Left ventricle myocardium inferior (tissue), 1 donor: ENCODE data around the gene ACBD6. TPM values are rescaled to one million over a fixed set of nuclear protein-coding genes. Genes with fewer than 3 reads are reported as not detected.
"Not testable (repeated sequence)": the region's sequence is repeated elsewhere in the genome, so short reads cannot be mapped to it uniquely, and the experiment has no call there.

ENCODE experiments used
- DNase-seq: peaks from one replicate; pipeline ENCODE4 v3.0.0-alpha.2; 2020
- H3K27ac ChIP-seq: fragments of 200-600 bp; replicated peaks from 2 replicates; pipeline ENCODE4 v1.8.0; 2021
- H3K27me3 ChIP-seq: fragments of 200-600 bp; 2 replicates; pipeline ENCODE4 v1.8.0; 2021; ENCODE audit warnings: low read depth
- H3K36me3 ChIP-seq: fragments of 200-600 bp; 2 replicates; pipeline ENCODE4 v1.8.0; 2021
- H3K4me1 ChIP-seq: fragments of 200-600 bp; 2 replicates; pipeline ENCODE4 v1.8.0; 2021
- H3K4me3 ChIP-seq: fragments of 200-600 bp; 2 replicates; pipeline ENCODE4 v1.8.0; 2021; ENCODE audit warnings: mild to moderate bottlenecking, moderate library complexity
- H3K9me3 ChIP-seq: fragments of 200-600 bp; replicated peaks from 2 replicates; pipeline ENCODE4 v1.8.0; 2021
- intact Hi-C: fragments of 100-400 bp; cut with micrococcal nuclease; formaldehyde crosslinking; loops from one replicate; pipeline ENCODE4 v1.11.0; 2022
- total RNA-seq: library from RNA; stranded (reverse); fragmentation: NEBNext Ultra II Directional; extraction: Animal tissue kit (Norgen Biotek cat#: 25700); gene quantifications from one replicate; pipeline ENCODE4 v1.2.1, GENCODE V29; 2021
- TF ChIP-seq, protein P1 (sequence below): fragments of 200-600 bp; IDR thresholded peaks from 2 replicates; pipeline ENCODE4 v1.8.0; 2021; ENCODE audit warnings: antibody characterized with exemption, mild to moderate bottlenecking, borderline replicate concordance
- donor health status: DM: no; HTN: yes; CAD: no; lungs with severe emphysema.

ACBD6 gene
- total RNA-seq, 1 donor from 2014 or later = 18.2 TPM

- H3K27me3 ChIP-seq = no peaks in the 10 kb centered on the region
- H3K27ac ChIP-seq = no peak overlapping the region
- peaks cover 24% of the 10 kb centered on the region for H3K9me3 ChIP-seq
- DNase-seq = no peak
- TF ChIP-seq, protein P1, sequence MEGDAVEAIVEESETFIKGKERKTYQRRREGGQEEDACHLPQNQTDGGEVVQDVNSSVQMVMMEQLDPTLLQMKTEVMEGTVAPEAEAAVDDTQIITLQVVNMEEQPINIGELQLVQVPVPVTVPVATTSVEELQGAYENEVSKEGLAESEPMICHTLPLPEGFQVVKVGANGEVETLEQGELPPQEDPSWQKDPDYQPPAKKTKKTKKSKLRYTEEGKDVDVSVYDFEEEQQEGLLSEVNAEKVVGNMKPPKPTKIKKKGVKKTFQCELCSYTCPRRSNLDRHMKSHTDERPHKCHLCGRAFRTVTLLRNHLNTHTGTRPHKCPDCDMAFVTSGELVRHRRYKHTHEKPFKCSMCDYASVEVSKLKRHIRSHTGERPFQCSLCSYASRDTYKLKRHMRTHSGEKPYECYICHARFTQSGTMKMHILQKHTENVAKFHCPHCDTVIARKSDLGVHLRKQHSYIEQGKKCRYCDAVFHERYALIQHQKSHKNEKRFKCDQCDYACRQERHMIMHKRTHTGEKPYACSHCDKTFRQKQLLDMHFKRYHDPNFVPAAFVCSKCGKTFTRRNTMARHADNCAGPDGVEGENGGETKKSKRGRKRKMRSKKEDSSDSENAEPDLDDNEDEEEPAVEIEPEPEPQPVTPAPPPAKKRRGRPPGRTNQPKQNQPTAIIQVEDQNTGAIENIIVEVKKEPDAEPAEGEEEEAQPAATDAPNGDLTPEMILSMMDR = no peak
- no peak overlapping the region for H3K4me3 ChIP-seq
- no peaks in the 10 kb centered on the region for H3K4me1 ChIP-seq
- intact Hi-C loops = no loop called here
- H3K36me3 ChIP-seq = no peaks in the 10 kb centered on the region
Observed at GRCh38 chr1:180468311-180468710, 34.1 kb downstream of the ACBD6 start.

GRCh38 chr1:180462102-180462501 is 40.3 kb downstream of the ACBD6 start:
- intact Hi-C loops = no loop called here
- Histone ChIP-seq H3K27ac (no peak overlapping the region), H3K4me1 (no peaks in the 10 kb centered on the region), H3K9me3 (peaks cover 50% of the 10 kb centered on the region), H3K4me3 (no peak overlapping the region), H3K27me3 (no peaks in the 10 kb centered on the region), H3K36me3 (peaks cover 12% of the 10 kb centered on the region)
- TF ChIP-seq, protein P1 = no peak
- no peak for DNase-seq

DNA sequence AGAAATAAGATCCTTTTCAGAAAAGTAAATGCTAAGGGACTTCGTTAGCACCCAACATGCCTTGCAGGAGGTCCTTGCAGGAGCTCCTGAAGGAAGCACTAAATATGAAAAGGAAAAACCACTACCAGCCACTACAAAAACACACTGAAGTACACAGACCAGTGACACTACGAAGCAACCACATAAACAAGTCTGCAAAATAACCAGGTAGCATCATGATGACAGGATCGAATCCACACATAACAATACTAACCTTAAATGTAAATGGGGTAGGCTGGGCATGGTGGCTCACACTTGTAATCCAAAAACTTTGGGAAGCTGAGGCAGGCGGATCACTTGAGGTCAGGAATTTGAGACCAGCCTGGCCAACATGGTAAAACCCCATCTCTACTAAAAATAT is 40.7 kb downstream of the ACBD6 start:
- DNase-seq, H3K27me3 ChIP-seq, intact Hi-C loops, H3K4me1 ChIP-seq, H3K4me3 ChIP-seq, H3K27ac ChIP-seq: not testable (repeated sequence)
- Histone ChIP-seq H3K9me3 (peaks cover 50% of the 10 kb centered on the region), H3K36me3 (peaks cover 12% of the 10 kb centered on the region)

DNA sequence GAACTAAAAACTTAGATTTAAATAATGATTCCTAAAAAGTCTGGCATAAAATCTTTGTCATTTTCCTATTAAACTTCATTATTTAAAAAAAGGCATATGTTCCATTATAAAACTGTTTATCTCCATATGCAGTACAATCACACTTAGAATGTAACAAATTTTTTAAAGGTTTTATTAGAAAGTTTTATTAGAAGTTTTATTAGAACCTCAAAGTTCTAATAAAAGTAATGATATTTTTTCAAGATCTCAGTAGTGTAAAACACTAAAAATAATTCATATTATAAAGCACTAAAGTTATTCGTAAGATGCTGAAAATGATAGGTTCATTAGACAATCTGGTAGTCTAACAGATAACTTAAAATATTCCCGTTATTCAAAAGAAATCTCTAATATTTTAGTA is 43.6 kb downstream of the ACBD6 start:
- TF ChIP-seq, protein P1 = no peak
- H3K4me3 ChIP-seq = no peak overlapping the region
- H3K27ac ChIP-seq = no peak overlapping the region
- intact Hi-C loops = no loop called here
- no peaks in the 10 kb centered on the region for H3K4me1 ChIP-seq
- no peaks in the 10 kb centered on the region for H3K27me3 ChIP-seq
- peaks cover 12% of the 10 kb centered on the region for H3K36me3 ChIP-seq
- H3K9me3 ChIP-seq = peaks cover 38% of the 10 kb centered on the region
- DNase-seq = no peak

GRCh38 chr1:180456191-180456590 is 46.2 kb downstream of the ACBD6 start:
- no peak for DNase-seq
- Histone ChIP-seq H3K4me1 (no peaks in the 10 kb centered on the region), H3K27me3 (no peaks in the 10 kb centered on the region), H3K9me3 (peaks cover 36% of the 10 kb centered on the region), H3K4me3 (no peak overlapping the region), H3K27ac (no peak overlapping the region), H3K36me3 (peaks cover 15% of the 10 kb centered on the region)
- TF ChIP-seq, protein P1 = no peak
- intact Hi-C loops = no loop called here

- DNase-seq = no peak
- H3K27ac ChIP-seq = no peak overlapping the region
- peaks cover 33% of the 10 kb centered on the region for H3K9me3 ChIP-seq
- intact Hi-C loops = no loop called here
- H3K4me3 ChIP-seq = no peak overlapping the region
- TF ChIP-seq, protein P1 = no peak
- H3K4me1 ChIP-seq = peaks cover 6% of the 10 kb centered on the region
- H3K36me3 ChIP-seq = peaks cover 19% of the 10 kb centered on the region
- no peaks in the 10 kb centered on the region for H3K27me3 ChIP-seq
Observed at GRCh38 chr1:180451504-180451903, 50.9 kb downstream of the ACBD6 start.
